CD4-positive, alpha-beta T cell treated with Interleukin-10 for 1 hour (primary cell): ENCODE results near the gene DOCK3.
"Not testable (repeated sequence)": the region's sequence is repeated elsewhere in the genome, so short reads cannot be mapped to it uniquely, and the experiment has no call there.

Experiments
- DNase-seq: peaks from one replicate; pipeline ENCODE4 v3.0.0-alpha.2; 2020

The DOCK3 gene

DNA sequence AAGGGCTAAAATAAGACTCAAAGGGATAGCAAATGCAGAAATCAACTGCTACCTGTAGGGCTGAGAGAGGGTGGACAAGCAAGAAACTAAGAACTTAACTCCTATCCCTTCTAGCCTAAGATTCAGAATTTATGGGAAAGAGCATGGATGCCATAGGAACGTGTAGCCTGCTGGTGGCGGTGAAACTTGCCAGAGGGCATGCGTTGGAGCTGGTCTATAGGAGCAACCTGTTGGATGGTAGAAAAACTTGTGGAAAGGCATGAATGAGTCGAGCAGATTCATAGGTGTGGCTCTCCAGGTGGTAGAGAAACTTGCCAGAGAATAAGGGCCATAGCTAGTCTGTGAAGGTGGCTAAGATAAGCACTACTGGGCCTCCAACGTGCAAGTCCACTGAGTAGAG lies 137.2 kb downstream of the DOCK3 start:
- no peak for DNase-seq

DNA sequence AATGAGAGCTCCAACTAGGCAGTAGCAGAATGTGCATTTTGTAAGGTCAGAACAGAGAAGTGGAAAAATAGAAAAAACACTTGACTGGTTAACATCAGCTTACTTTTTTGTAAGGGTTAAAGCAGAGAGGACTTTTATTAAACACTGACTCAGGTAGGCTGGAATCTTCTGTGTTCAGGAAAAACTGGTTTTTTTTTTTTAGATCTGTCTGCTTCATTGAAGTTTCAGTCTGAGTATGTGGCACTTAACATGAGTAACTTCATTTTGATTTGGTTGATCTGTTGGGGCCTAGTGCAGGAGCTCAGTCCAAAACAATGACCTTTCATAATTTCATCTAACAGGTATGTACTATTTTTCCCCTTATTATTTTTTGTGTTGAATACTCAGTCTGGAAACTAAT lies 141.1 kb downstream of the DOCK3 start:
- no peak for DNase-seq

DNA sequence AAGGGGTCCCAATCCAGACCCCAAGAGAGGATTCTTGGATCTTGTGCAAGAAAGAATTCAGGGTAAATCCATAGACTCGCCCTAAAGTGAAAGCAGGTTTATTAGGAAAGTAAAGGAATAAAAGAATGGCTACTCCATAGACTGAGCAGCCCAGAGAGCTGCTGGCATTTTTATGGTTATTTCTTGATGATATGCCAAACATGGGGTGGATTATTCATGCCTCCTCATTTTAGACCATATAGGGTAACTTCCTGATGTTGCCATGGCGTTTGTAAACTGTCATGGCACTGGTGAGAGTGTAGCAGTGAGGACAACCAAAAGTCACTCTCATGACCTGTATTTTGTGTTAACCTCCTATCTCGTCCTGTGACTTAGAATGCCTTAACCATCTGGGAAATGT lies 142.2 kb downstream of the DOCK3 start:
- DNase-seq: no peak

DNA sequence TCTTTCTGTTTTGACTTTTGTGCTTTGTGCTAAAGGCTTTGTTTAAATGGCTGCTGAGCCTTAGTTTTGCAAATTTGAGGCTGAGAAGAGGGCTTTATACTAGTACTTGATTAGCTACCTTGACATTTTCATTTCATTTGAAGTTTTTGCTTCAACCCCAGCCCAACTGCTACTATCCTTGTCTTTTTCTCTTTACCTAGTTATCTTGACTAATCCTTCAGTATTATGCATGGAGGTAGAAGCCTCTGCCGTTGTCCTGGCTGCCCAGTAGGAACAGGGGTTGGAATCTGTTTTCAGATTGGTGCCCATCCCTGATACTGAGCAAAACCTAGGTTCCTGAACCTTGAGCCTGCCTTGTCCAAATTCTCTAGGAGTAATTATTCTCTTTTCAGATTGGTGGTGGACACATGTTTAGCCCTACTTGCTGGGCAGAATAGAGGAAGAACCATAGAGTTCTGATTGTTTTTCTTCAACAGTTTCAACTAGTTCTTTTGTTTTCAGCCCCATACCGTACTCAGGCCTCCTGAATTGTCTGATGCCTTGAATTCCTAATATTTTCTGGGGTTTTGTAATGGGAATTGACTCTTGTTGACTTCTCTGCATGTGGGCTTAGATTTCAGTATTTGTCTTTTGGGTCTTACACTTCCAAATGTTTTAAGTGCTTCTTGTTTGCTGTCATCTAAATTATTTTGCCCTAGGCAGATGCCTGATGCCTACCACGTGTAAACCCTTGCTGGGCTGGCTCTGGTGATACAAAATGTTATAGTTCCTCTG lies 143.2 kb downstream of the DOCK3 start:
- DNase-seq: no peak

DNA sequence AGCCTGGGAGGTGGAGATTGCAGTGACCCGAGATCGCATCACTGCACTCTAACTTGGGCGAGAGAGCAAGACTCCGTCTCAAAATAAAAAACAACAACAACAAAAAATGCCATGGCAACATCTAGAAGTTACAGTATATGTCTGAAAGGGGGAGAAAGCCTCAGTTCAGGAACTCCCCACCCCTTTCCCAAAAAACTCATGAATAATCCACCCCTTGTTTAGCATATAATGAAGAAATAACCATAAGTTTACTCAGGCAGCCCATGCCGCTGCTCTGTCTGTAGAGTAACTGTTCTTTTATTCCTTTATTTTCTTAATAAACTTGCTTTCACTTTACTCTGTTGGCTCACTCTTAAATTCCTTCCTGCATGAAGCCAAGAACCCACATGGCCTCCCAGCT lies 145.2 kb downstream of the DOCK3 start:
- DNase-seq: no peak

DNA sequence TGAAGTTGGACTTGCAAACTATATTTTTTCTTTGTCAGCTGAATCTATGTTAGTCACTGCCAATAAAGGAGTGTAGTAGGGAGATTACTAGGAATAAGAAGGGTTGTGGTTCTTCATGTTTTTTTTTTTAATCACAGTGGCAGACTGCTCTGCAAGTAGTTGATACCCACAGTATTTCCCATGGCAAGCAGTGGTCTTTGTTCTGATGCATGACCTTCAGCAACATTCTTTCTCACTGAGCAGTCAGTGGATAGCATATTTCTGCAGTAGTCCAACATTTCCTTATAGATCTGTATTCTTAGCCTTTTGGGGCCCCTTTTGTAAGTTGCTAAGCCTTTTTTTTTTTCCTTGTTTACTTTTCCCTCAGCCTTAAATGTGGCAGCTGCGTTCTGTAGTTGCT lies 151.1 kb downstream of the DOCK3 start:
- no peak for DNase-seq

DNA sequence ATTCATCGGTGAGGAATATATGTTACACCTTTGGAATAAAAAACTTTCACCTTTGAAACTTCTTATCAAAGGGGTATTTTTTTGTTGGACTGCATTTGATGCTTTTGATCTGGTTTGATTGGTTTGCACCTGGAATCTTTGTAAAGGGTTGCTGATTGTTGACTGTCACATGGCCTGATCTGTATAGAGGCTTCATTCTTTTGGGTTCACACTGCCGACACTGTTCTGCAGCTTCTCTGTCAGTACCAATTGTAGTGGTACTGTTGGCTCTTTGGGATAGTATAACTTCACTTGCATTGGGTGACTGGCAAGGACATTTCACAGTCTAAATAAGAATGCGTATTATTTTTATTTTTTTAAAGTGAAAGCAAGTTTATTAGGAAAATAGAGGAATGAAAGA lies 155.7 kb downstream of the DOCK3 start:
- DNase-seq: no peak

DNA sequence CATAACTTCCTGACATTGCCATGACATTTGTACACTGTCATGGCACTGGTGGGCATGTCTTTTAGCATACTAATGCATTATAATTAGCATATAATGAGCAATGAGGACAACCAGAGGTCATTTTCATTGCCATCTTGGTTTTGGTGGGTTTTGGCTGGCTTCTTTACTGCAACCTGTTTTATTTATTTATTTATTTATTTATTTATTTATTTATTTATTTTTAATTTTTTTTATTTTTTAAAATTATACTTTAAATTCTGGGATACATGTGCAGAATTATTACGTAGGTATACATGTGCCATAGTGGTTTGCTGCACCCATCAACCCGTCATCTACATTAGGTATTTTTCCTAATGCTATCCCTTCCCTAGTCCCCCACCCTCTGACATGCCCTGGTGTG lies 156.3 kb downstream of the DOCK3 start:
- not testable (repeated sequence) for DNase-seq

DNA sequence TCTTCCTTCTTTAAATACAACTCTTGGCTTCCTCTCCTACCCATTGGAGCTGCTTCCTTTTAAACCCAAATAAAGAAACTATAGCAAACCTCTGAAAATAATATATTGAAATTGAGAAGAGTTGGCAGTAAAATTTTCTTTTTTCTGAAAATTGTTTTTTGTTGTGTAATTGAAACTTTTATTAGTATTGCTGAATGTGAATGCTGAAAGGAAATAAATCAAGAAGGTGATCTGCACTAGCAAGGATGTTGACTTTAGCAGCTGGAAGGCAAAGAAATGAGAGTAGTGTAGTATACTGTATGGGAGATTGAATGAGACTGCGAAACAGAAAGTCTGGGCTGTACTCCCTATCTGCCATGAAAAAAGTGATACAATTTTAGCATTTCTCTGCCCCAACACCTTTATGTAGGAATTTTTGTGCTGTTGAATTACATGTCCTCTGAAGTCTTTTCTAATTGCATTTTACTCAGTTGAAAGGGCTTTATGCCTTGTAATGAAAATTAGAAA lies 166.3 kb downstream of the DOCK3 start:
- DNase-seq: no peak

DNA sequence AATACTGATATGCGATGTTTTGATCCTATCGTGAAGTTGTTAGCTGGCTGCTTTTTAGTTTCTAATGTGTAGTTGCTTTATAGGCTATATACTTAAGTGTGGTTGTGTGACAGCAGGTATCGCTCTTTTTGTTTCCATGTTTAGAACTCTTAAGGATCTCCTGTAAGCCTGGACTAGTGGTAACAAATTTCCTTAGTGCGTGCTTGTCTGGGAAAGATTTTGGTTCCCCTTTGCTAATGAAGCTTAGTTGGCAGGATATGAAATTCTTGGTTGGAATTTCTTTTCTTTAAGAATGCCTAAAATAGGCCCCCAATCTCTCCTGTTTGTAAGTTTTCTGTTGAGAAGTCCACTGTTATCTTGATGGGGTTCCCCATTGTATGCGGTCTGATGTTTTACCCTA lies 173.6 kb downstream of the DOCK3 start:
- no peak for DNase-seq

DNA sequence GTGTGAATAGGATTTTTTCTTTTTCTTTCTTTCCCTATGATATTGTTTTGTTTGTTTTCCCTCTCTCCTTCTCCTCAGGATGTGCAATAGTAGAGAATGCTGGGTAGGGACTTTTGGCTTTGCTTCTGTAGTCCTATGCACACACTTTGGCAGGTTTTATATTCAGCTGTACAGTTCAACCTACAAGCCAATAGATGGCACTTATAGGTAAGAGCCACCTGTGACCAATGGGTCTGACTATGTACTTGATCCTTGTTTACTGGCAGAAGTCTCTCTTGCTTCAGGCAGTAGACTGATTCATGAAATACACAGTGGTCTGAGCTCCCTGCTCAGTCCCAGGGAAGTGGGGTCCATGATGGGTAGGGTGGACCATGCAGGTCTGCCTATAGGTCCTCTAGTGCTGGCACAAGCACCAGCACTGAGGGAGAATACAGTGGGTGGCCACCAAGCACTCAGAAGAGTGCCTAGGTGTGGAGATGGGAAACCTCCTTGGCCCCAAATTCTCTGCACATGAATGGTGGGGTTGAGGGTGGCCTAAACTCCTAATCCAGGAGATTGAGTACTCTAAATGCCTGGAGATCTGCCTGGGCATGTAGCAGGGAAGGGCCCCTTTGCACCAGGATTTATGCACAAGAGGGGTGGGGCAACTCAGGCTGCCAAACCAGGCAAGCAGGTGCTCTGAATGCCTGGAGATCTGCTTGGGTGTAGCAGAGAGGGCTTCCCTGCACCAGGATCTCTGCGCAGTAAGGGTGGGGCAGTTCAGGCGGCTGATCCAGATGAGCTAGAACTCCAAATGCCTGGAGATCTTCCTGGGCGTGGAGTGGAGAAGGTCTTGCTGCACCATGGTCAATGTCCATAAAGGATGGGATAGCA lies 176.1 kb downstream of the DOCK3 start:
- no peak for DNase-seq

DNA sequence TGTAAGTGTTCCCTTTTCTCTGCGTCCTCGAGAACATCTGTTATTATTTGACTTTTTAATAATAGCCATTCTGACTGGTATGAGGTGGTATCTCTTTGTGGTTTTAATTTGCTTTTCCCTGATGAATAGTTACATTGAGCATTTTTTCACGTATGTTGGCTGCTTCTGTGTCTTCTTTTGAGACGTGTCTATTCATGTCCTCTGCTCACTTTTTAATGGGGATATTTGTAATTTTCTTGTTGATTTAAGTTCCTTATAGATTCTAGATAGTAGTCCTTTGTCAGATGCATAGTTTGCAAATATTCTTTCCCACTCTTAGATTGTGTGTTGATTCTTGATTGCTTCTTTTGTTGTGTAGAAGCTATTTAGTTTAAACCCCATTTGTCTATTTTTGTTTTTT lies 179.2 kb downstream of the DOCK3 start:
- DNase-seq: no peak

DNA sequence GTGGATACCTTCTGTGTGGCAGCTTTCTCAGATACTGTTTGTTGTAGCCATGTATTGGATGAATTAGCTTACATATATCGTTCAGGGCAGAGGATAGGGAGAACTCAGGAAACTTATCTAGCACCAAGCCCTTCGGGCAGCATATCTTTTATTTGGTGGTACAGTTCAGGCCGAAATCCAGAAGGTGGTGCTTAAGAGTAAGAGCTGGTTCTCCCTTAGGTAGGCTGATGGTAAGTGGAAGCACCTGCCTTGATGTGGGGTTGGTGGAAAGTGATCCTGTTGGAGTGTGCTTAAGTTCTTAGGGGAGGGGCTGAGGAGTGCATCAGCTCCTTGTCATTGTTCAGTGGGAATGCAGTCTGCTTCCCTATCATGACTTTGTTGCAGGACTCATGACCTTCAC lies 187.5 kb downstream of the DOCK3 start:
- DNase-seq: no peak

DNA sequence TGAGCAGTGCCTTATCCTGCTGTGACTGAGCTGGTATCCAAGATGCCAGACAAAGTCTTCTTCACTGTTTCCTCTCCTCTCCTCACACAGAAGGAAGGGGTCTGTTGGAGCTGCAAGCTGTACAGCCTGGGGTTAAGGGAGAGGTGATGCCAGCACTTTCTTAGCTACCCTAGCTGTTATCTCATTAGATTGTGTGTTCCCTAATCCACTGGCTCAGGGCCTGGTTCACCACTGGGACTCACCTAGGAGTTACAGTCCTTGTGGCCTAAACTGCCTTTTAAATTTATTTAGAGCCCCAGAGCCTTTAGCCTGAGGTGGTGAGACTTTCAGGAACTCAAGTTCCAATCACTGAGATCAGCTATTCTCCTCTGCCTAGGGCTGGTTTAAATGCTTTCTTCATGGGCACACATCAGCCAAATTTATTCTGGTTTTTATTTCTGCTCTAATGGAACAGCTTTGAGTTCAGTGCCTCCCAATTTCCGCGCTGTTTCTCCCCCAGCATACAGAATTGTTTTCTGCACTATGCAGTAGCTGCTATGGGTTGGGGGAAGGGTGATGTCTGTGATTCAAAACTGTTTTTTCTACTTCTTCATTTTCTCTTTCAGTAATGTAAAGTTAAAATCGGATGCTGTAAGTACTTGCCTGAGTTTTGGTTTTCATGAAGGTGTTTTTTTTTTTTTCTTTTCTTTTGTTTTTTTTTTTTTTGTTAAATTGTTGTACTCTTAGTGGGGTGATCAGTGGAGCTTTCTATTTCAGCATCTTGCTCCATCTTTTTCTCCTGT lies 198.8 kb downstream of the DOCK3 start:
- DNase-seq: no peak

DNA sequence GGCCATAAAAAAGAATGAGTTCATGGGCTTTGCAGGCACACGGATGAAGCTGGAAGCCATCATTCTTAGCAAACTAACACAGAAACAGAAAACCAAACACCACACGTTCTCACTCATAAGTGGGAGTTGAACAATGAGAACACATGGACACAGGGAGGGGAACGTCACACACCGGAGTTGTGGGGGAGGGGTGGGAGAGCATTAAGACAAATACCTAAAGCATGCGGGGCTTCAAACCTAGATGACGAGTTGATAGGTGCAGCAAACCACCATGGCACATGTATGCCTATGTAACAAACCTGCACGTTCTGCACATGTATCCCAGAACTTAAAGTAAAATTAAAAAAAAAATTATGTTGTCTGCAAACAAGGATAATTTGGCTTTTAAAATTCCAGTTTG lies 200.1 kb downstream of the DOCK3 start:
- not testable (repeated sequence) for DNase-seq

DNA sequence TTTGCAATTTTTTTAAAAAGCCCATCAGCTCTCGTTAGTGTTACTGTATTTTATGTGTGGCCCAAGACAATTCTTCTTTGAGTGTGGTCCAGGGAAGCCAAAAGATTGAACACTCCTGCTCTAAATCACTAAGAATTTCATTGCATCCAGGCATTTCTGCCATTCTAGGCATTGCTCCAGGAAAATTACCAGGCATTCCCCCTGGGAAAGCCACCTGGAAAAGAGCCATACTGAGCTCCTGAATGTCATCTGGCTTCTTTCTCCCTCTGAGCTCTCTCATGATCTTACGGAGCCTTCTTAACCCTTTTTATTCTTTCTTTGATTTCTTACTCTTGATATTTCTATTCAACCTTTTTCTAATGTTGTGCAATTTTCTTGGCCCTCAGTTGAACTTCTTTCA lies 202.2 kb downstream of the DOCK3 start:
- no peak for DNase-seq

DNA sequence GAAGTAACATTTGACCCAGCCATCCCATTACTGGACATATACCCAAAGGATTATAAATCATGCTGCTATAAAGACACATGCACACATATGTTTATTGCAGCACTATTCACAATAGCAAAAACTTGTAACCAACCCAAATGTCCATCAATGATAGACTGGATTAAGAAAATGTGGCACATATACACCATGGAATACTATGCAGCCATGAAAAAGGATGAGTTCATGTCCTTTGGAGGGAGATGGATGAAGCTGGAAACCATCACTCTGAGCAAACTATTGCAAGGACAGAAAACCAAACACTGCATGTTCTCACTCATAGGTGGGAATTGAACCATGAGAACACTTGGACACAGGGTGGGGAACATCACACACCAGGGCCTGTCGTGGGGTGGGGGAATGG lies 208.0 kb downstream of the DOCK3 start:
- DNase-seq: not testable (repeated sequence)

DNA sequence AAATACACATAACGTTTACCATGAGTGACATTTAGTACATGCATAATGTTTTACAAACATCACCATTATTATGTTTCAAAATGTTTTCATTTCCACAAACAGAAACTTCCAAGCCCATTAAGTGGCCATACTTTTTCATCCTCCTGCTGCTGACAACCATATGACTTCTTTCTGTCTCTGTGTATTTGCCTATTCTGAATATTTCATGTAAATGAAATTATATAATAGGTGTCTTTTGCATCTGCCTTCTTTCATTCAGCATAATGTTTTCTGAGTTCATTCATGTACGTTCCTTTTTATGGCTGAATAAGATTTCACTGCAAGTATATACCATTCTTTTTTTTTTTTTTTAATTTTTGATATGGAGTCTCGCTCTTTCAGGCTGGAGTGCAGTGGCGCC lies 209.0 kb downstream of the DOCK3 start:
- DNase-seq: no peak

DNA sequence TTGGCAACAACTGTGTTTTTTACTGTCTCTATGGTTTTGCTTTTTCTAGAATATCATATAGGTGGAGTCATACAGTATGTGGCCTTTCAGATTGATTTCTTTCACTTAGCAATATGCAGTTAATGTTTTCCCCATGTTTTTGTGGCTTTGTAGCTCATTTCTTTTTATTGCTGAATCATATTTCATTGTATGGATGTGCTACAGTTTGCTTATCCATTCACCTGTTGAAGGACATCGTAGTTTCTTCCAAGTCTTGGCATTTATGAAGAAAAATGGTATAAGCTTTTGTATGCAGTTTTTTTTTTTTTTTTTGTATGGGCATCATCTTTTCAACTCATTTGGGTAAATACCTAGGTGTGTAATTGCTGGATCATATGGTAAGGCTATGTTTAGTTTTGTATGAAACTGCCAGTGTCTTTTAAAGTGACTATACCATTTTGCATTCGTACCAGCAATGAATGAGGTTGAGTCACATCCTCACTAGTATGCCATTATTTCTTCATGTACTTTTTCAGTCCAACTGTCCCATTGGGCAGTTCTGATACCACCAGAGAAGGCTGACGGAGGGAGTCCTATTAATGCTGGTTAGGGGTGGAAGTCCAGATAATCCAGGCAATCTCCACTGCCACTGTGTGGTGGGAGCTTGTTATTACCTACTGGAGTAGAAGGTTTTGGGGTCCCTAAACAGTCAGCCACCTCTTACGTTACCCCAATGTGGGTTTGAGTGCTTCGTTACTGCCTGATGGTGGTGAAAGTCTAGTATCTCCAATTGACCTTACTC lies 210.5 kb downstream of the DOCK3 start:
- no peak for DNase-seq

DNA sequence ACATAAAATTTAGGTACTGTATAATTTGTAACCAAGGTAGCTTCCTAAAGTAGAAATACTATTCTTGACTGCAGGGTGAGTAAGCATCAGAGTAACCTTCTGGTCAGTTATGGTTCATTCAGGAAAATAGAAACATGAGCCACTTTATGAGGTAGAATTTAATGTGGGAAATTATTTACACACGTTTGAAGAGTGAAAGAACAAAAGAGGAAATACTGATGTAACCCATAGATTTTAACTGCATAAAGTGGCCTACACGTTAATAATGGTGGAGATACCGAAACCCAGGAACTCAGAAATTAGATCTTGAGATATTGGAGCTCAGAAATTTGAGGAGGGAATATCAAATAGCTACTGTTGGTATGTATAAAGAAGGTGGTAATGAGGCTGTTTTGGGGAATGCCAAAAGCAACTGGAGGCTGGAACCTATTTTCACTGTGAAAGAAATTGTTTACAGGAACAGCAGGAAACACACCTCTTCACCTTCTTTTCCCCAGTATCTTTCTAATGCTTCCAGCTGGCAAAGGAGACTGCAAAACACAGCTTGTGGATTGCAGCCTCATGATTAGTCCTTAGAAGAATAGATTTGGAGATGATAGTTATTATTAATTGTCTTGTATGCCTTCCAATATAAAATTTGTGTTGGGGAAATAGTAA lies 216.1 kb downstream of the DOCK3 start:
- no peak for DNase-seq

DNA sequence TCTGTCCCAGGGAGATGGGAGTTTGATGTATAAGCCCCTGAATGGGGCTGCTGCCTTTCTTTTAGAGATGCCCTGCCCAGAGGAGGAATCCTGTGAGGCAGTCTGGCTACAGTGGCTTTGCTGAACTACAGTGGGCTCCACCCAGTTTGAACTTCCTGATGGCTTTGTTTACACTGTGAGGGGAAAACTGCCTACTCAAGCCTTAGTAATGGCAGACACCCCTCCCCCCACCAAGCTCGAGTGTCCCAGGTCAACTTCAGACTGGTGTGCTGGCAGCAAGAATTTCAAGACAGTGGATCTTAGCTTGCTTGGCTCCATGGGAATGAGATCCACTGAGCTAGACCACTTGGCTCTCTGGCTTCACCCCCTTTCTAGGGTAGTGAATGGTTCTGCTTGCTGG lies 226.4 kb downstream of the DOCK3 start:
- not testable (repeated sequence) for DNase-seq

DNA sequence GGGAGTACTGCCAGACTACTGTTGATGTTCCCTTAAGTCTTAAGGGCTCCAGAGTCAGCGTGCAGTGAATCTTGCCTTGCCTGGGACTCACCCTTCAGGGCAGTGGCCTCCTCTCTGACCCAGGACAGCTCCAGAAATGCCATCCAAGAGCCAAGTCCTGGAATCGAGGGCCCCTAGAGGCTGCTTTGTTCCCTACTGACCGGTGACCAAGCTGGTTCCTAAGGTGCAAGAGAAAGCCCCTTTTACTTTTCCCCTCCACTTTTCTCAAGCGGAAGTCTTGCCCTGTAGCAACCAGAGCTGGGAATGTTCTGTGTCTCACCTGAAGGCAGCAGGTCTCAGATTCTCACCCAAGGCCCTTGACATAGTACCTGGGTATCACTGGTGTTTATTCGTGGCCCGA lies 238.0 kb downstream of the DOCK3 start:
- no peak for DNase-seq
